GM18873 (cell line): ENCODE measurements around the gene ADGB.
A peak's percentile ranks its signal among the peaks of the same experiment; 100 is the strongest.
"Not testable (repeated sequence)": the region's sequence is repeated elsewhere in the genome, so short reads cannot be mapped to it uniquely, and the experiment has no call there.

Experiments used
- ATAC-seq: cut with Tn5 transposase; IDR thresholded peaks from one replicate; pipeline ENCODE4 v1.9.1; 2021; ENCODE audit warnings: mild to moderate bottlenecking, moderate library complexity, moderate number of reproducible peaks; ENCODE audit not compliant: unreplicated experiment, low FRiP score

The ADGB gene

DNA sequence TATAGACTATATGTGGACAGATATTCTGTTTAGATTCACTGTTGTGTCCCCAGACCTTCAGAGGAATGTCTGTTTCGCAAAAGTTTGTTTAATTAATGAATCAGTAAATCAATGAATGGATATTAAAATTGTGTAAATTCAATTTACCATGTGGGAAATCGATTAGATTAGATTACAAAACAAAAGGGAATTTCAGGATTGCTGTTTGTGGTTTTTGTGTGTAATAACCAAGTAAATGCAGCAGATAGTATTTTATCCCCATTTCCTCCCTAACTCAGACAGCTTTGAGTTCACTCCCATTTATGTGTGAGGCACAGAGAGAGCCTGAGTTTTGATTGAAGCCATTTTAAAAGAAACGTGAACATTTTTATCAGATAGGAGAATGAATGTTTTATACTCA, 214.8 kb downstream of the ADGB start:
- no peak for ATAC-seq

GRCh38 chr6:146814148-146814750, 215.5 kb downstream of the ADGB start:
- no peak for ATAC-seq

GRCh38 chr6:146815511-146816462, 217.0 kb downstream of the ADGB start:
- not testable (repeated sequence) for ATAC-seq

- ATAC-seq: no peak
Measured at GRCh38 chr6:146819596-146820320, 221.0 kb downstream of the ADGB start.

- no peak for ATAC-seq
Measured at GRCh38 chr6:146827216-146827928, 228.6 kb downstream of the ADGB start.

DNA sequence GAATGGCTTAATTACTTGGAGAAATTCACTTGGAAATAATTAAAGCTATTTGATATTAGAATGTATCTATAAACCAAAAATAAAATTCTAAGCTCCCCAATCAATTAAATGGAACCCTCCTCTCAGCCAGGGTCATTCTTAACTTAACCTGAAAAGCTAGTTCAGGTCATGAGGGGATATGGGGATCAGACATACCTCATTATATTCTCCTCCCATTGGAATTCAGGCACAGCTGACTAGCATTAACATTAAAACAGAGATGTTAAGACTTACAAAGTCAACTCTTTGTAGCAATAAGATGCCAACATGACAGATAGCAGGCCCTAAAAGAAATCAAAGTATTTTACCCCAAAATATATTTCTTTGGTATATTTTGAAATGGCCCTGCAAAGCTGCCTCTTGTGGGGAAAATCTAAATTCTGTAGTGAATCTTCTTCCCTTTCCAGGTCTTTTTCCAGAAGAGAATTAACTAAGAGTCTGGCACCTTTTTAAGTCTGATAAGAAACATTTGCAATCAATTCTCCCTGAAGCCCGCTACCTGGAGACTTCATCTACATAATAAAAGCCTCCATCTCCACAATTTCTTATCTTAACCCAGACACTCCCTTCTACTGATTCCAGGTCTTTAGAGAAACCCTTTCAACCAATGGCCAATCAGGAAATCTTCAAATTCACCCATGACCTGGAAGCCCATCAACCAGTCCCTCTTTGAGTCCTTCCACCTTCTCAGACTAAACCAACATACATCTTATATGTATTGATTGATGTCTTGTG, 231.2 kb downstream of the ADGB start:
- ATAC-seq: no peak

GRCh38 chr6:146833157-146833556, 234.4 kb downstream of the ADGB start:
- ATAC-seq: no peak

DNA sequence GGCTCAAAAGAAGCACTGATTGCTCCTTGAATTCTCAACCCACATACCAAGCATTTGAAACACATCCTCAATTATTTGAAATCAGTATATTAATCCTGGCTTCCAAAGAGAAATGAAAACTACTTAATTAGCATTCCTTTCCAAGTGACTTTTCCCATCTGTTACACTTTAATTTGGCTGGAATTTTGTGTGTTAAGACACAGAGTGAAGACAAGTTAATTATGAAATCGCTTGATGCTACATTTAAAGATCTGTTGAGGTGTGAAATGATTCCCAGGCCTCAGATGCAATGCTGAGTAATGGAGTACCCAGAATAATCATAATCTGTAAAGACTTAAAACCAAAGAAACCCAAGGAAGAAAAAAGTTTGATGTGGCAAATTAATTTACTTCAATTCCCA, 241.4 kb downstream of the ADGB start:
- ATAC-seq: no peak

DNA sequence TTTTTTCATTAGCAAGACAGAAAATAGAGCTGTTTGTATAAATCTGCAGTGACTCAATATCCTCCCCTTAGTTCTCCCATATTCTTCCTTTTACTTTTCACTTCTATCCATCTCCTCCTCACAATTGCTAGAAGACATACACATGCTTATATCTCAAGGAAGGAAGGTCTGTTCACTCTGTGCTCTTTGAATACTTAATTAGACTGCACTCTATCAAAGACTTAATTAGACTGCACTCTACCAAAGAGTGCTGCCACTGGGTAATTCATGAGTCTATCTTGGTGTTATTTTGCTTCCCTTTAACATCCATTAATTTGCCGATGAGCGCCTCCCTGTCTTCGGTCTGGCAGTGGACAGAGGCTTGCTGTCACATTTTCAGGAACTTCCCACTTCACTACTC, 241.9 kb downstream of the ADGB start:
- ATAC-seq: no peak

- no peak for ATAC-seq
Measured at GRCh38 chr6:146847426-146847825, 248.7 kb downstream of the ADGB start.

- ATAC-seq: no peak
Measured at GRCh38 chr6:146850238-146850896, 251.6 kb downstream of the ADGB start.

DNA sequence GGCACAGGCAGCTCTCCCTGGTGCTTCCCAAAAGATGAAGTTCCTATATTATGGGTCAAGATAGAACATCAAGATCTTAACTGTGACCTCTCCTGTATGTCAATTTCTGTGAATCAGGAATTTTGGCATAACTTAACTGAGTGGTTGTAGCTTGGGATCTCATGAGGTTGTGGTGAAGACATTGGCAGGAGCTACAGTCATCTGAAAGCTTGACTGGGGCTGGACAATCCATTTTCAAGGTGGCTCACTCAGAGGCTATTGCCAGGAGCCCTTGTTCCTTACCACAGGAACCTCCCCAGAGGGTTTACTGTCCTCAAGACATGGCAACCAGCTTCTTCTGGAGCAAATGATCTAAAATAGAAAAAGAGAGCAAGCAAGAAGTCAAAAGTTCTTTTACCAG, 252.2 kb downstream of the ADGB start:
- ATAC-seq: no peak

DNA sequence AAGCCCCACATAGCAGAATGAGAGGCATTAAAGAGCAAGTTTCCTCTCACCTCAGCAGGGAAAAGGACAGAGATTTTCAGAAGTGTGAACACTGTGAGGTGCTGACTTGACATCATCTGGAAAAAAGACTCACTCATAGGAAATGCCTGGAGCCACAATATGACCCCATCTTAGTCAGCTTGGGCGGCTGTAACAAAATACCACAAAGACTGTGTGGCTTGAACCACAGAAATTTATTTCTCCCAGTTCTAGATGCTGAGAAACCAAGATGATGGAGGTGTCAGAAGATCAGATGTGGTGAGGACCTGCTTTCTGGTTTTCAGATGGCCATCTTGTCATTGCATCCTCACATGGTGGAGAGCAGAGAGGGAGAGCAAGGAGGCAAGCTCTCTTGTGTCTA, 253.1 kb downstream of the ADGB start:
- no peak for ATAC-seq

GRCh38 chr6:146854521-146855255, 255.9 kb downstream of the ADGB start:
- not testable (repeated sequence) for ATAC-seq

DNA sequence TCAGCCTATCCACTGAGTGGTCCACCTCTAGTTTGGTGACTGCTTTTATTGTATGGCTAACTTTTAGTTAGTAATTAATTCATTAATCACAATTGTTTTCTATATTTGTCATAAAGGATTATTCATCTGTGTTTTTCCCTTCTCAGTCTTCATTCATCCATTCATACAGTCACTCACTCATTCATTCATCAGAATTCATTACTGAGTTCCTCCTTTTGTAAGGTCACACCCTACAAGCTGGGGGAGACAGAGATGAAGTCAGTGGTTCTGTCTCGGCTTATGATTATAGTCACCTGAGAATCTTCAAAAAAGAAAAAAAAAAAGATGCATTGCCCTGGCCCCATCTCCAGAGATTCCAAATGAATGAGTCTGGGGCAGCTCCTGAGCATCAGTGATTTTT, 257.1 kb downstream of the ADGB start:
- ATAC-seq: no peak

- ATAC-seq: peak; percentile 46
Measured at GRCh38 chr6:146856296-146856695, 257.5 kb downstream of the ADGB start.

DNA sequence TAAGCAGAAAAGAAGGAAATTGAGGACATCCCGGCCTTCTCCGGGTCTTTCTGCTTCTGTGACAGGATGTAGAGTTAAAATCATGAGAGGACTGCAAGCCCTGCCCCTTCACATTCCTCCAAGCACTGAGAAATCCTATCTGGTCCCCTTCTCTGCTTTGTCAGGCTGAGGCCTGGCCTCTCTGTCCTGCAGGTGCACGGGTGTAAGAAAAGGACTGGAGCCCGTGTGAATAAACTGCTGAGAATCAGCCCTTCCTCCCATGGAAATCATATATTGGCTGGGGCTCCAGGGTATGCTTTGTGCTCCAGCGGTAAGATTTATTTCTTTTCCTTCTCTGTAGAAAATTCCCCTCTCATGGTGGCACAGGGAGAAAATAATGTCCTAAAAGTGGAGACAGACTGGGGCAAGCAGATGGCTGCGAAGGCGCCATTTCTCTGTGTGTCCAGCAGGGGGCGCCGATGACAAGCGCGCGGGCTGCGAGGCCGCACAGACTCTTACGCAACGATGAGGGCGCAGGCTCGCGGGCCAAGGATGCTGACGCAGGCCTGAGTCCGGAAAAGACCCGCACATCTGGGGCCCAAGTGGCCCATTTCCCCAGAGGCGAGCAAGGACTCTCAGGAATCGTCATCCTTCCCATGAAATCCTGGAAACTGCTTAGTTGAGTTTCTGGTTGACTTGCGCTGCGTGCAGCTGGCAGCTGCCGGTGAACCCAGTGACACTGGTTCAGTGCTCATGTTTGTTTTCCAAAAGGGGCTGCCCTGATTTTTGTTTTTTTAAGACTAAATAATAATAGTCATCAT, 258.6 kb downstream of the ADGB start:
- peak; percentile 89 for ATAC-seq

DNA sequence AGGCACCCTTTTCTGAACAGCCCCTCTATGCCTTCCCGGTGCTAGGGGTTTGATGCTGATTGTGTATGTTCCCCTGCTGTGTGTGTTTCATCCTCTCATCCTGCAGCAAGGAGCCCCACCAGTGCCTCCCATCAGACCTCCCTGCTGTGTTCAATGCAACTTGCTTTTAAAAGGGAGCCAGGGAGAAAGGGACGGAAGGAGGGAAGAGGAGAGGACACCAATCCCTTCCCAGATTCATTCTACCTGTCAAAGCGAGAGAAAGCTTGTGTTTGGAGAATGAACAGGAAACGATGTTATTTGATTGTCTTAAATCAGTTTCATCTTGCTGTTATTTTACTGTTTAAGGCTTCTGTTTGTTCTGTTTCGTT, 259.2 kb downstream of the ADGB start:
- no peak for ATAC-seq
